Mesodermal cell (in vitro differentiated cells): ENCODE results near the gene PJA2.
"Not testable (repeated sequence)": the region's sequence is repeated elsewhere in the genome, so short reads cannot be mapped to it uniquely, and the experiment has no call there.

ENCODE experiments used
- H3K27ac ChIP-seq: 2 replicates; pipeline ENCODE4 v1.7.0; 2013; ENCODE audit warnings: mild to moderate bottlenecking, low read depth, low read length, moderate library complexity; ENCODE audit not compliant: severe bottlenecking
- H3K36me3 ChIP-seq: 2 replicates; pipeline ENCODE4 v1.7.1; 2013; ENCODE audit warnings: mild to moderate bottlenecking, low read length, moderate library complexity; ENCODE audit not compliant: control insufficient read depth, insufficient read depth
- H3K4me1 ChIP-seq: one replicate; pipeline ENCODE4 v1.7.1; 2013; ENCODE audit warnings: mild to moderate bottlenecking, low read length; ENCODE audit not compliant: insufficient read depth, control insufficient read depth, poor library complexity, severe bottlenecking
- H3K4me3 ChIP-seq: 2 replicates; pipeline ENCODE4 v1.7.0; 2013; ENCODE audit warnings: low read length, control low read depth, mild to moderate bottlenecking; ENCODE audit not compliant: insufficient read depth, poor library complexity, severe bottlenecking; ENCODE audit errors: extremely low read depth
- H3K9me3 ChIP-seq: 2 replicates; pipeline ENCODE4 v1.7.1; 2013; ENCODE audit warnings: mild to moderate bottlenecking, low read length, moderate library complexity; ENCODE audit not compliant: control insufficient read depth
- WGBS, 2 experiments: methylation state at CpG; one replicate each; pipeline ENCODE4 v1.1.5; 2013; ENCODE audit warnings: missing lambda C conversion rate in 2 of 2; ENCODE audit not compliant: insufficient coverage in 2 of 2; 5-methylcytosine and 5-hydroxymethylcytosine counted together

Gene PJA2

GRCh38 chr5:109290231-109290630, 119.5 kb downstream of the PJA2 start:
- 90% methylated on average over 2 of the region's 2 CpGs; no CpG with 5 or more reads in 1 of the 2 experiments for WGBS, 2 experiments
- Histone ChIP-seq H3K4me3 (no peak overlapping the region), H3K36me3 (no peaks in the 10 kb centered on the region)

DNA sequence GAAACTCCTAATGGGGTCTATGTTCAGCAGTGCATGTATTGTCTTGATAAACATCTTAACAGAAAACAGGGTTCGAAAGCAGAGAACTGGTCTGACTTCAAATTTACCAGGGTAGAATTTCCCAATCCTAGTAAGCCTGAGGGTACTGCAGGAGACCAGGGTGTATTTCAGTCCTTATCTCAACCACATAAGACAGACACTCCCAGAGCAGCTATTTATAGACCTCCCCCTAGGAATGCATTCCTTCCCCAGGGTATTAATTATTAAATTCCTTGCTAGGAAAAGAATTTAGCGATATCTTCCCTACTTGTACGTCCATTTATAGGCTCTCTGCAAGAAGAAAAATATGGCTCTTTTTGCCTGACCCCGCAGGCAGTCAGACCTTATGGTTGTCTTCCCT, 123.1 kb downstream of the PJA2 start:
- not testable (repeated sequence) for H3K4me3 ChIP-seq, H3K36me3 ChIP-seq, H3K27ac ChIP-seq, H3K4me1 ChIP-seq
- WGBS, 2 experiments: 86% methylated on average over 1 of the region's 4 CpGs; no CpG with 5 or more reads in 1 of the 2 experiments
- peaks cover 11% of the 10 kb centered on the region for H3K9me3 ChIP-seq

More at GRCh38 chr5:109290231-109290630, 119.5 kb downstream of the PJA2 start:
- H3K9me3 ChIP-seq: peaks cover 13% of the 10 kb centered on the region
- H3K4me1 ChIP-seq: no peaks in the 10 kb centered on the region
- H3K27ac ChIP-seq: no peak overlapping the region
